Peyer's patch (tissue), 4 donors: ENCODE results near the gene CTNNBL1.

Source experiments
- POLR2A ChIP-seq, 2 donors: fragments of 450-650 bp; IDR thresholded peaks; one replicate each; pipeline ENCODE4 v1.5.1; 2017; ENCODE audit warnings: antibody characterized with exemption in 2 of 2, mild to moderate bottlenecking in 2 of 2, moderate library complexity in 2 of 2
- TF ChIP-seq, protein P1 (sequence below), 6 experiments: fragments of 450-650 bp in 4 of 6; fragments of 200-600 bp in 2 of 6; sonication (generic) in 1 of 6; IDR thresholded peaks; one replicate each; pipeline ENCODE4 v1.5.1; 2017 to 2019; ENCODE audit warnings: antibody characterized with exemption in 6 of 6, mild to moderate bottlenecking in 3 of 6, moderate library complexity in 1 of 6

GRCh38 chr20:37669773-37670236 is 24.0 kb upstream of the CTNNBL1 start:
- TF ChIP-seq, protein P1, sequence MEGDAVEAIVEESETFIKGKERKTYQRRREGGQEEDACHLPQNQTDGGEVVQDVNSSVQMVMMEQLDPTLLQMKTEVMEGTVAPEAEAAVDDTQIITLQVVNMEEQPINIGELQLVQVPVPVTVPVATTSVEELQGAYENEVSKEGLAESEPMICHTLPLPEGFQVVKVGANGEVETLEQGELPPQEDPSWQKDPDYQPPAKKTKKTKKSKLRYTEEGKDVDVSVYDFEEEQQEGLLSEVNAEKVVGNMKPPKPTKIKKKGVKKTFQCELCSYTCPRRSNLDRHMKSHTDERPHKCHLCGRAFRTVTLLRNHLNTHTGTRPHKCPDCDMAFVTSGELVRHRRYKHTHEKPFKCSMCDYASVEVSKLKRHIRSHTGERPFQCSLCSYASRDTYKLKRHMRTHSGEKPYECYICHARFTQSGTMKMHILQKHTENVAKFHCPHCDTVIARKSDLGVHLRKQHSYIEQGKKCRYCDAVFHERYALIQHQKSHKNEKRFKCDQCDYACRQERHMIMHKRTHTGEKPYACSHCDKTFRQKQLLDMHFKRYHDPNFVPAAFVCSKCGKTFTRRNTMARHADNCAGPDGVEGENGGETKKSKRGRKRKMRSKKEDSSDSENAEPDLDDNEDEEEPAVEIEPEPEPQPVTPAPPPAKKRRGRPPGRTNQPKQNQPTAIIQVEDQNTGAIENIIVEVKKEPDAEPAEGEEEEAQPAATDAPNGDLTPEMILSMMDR (IDR thresholded peaks at IDR 0.05) = no peak
- TF ChIP-seq POLR2A (IDR thresholded peaks at IDR 0.05) = no peak
